Stimulated activated naive B cell treated with anti-CD40 and anti-IgM and Interleukin-4, amounts not matched to agents 10 μg/mL and 1 μg/mL and 100 μg/mL, for 72 hours (primary cell): ENCODE measurements around the gene FDXR.
A peak's percentile ranks its signal among the peaks of the same experiment; 100 is the strongest.

Source experiments
- ATAC-seq, 2 donors: fragments of 150-1000 bp; cut with Tn5 transposase; replicated peaks; 2 replicates each; pipeline ENCODE4 v1.10.0; 2021; ENCODE audit warnings: moderate library complexity in 1 of 2
- DNase-seq: peaks from one replicate; pipeline ENCODE4 v3.0.0; 2021
- H3K27ac Mint-ChIP-seq: one replicate; pipeline ENCODE4 v1.8.0; 2022; ENCODE audit warnings: mild to moderate bottlenecking, mixed read lengths
- H3K27me3 Mint-ChIP-seq, 2 donors: one replicate each; pipeline ENCODE4 v1.8.0; 2022; ENCODE audit warnings: mixed read lengths in 2 of 2
- H3K36me3 Mint-ChIP-seq, 2 donors: one replicate each; pipeline ENCODE4 v1.8.0; 2022; ENCODE audit warnings: mixed read lengths in 2 of 2, mild to moderate bottlenecking in 1 of 2
- H3K4me1 Mint-ChIP-seq, 2 donors: one replicate each; pipeline ENCODE4 v1.8.0; 2022; ENCODE audit warnings: mixed read lengths in 2 of 2, mild to moderate bottlenecking in 1 of 2
- H3K4me3 Mint-ChIP-seq, 2 donors: one replicate each; pipeline ENCODE4 v1.8.0; 2022; ENCODE audit warnings: mild to moderate bottlenecking in 2 of 2, mixed read lengths in 2 of 2, moderate library complexity in 1 of 2
- H3K9me3 Mint-ChIP-seq, 2 donors: one replicate each; pipeline ENCODE4 v1.8.0; 2022; ENCODE audit warnings: mixed read lengths in 2 of 2, mild to moderate bottlenecking in 1 of 2

The FDXR gene

DNA sequence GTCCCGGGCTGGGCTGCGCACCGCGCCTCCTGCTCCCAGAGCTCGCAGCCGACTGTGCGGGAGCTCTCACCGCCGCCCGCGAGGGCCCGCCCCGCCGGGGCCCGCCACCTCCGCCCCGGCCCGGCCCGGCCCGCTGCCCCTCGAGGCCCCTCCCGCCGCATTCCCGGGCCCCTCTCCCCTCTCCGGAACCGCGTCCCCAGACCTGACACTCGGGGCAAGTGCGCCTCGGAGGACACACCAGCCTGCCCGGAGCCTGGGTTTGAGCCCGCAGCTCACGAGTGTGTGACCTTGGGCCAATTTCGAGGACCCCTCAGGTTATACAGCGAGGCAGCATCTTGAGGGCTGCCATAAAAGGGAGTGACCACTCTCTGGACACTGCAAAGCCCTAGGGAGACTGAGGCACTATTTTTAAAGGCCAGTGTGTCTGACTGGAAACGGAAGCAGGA, 11.1 kb downstream of the FDXR start:
- H3K36me3 Mint-ChIP-seq: peaks cover 5 to 9% of the 10 kb centered on the region in 2 donors
- H3K4me3 Mint-ChIP-seq: peak overlapping the region; percentile 56 to 61
- peaks cover 23 to 34% of the 10 kb centered on the region in 2 donors for H3K4me1 Mint-ChIP-seq
- no peak overlapping the region for H3K27ac Mint-ChIP-seq
- no peaks in the 10 kb centered on the region for H3K9me3 Mint-ChIP-seq
- no peak for DNase-seq
- peaks cover 53 to 70% of the 10 kb centered on the region in 2 donors for H3K27me3 Mint-ChIP-seq
- ATAC-seq: peak in 1 of 2 donors; percentile 10

DNA sequence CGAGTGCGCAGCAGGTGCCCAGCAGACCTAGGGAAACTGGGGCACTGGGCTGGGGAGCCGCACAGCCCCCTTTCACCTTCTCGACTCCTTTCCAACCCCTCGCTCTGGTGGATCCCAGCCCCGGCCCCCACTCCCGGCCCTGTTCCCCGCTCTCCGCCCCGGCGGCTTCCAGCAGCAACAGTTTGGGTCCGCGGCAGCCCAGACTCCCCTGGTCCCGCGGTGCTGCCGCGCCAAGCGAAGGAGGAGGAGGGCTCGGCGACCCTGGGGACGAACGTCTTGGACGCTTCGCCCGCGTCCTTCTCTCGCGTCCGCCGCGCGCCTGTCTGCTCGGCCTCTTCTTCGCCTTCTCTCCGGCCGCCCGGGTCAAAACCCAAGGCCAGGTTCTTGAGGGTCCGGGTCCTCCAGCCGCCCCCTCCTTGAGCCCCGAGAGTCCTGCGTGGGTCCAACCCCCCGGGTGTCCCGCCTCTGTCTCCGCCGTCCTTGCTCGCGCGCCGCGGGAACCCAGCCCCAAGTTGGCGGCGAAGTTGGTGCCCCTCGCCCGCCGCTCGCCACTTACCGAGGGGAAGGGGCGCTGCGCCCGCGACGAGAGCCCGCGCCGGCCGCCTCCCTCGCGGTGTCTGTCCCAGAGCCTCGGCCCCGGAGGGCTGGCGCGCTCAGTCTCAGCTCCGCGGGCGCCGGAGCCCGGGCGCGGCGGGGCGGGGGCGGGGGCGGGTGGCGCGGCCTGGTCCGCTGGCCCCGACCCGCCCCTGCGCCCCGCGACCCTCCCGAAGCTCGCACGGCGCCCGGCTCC, 11.7 kb downstream of the FDXR start:
- Mint-ChIP-seq H3K9me3 (no peaks in the 10 kb centered on the region), H3K4me1 (peaks cover 23 to 34% of the 10 kb centered on the region in 2 donors), H3K27ac (no peak overlapping the region), H3K4me3 (peak overlapping the region; percentile 71 to 77), H3K36me3 (peaks cover 5 to 8% of the 10 kb centered on the region in 2 donors), H3K27me3 (peaks cover 59 to 76% of the 10 kb centered on the region in 2 donors)
- DNase-seq (no peak), ATAC-seq (no peak)

DNA sequence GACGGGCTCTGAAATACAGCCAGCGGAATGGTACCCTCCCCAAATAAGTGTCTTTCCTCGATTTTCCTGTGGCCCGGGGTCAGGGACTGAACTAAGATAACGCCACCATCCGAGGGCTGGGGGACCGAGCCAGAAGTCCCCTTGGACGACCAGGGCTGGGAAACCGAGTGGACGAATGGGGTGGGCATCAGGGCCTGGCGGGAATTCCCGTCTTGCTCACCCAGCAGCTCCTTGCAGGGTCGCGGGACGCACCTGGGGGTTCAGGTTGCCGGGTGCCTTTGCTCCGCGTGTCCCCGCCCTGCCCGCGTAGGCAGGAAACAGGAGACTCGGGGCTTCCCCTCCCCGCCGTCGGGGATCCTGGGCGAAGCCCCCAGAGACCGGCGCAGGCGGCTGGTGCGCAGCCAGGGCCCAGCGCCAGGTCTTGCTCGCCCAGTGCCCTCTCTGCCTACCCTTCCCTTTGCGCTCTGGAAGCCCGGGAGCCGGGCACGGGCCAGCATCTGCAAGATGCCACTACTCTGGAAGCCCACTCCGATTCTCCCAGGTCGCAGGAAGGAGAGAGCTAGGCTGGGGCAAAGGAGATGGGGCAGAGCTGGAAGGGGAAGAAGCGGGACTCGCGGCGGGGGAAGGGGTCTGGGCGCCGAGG, 12.4 kb downstream of the FDXR start:
- H3K4me1 Mint-ChIP-seq: peaks cover 19 to 34% of the 10 kb centered on the region in 2 donors
- H3K27ac Mint-ChIP-seq: peak overlapping the region; percentile 81
- peak overlapping the region; percentile 75 to 77 for H3K4me3 Mint-ChIP-seq
- peaks cover 66 to 83% of the 10 kb centered on the region in 2 donors for H3K27me3 Mint-ChIP-seq
- peaks cover 5 to 8% of the 10 kb centered on the region in 2 donors for H3K36me3 Mint-ChIP-seq
- peak; percentile 45 to 53 for ATAC-seq
- DNase-seq: peak; percentile 42
- no peaks in the 10 kb centered on the region for H3K9me3 Mint-ChIP-seq

DNA sequence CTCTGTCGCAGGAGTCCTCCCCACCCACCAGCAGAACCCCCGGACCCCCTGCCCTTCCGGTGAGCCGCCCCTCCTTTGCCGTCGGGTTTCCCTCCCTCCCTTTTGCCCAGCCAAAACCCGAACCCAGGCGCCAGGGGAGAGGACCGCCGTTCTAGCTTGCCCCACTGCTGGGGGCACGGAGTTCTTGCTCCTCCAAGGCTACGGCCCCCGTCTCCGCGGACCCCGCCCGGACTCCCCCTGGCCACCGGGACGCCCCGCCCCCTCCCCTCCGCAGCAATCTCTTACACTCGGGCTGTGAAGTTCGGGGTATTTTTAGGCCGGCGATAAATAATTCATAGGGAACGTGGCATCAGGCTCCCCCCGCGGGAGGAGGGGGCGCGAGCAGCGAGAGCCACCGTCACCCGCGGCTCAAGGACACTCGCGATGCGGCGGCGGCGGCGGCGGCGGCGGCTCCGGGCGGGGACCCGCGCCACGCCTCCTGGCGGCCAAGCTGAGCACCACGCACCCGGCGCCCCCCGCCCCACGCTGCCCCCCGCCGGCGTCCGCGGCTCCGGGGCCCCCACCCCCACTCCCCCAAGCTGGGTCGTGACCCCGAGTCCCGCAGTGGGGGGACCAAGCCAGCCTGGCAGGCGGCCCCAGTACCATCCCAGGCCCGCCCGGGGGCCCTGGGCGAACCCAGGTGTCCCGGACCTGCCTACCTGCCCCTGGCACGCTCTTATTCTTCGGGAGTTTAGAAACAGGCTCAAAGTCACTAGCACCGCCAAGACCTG, 13.2 kb downstream of the FDXR start, which contains the start of gene GRIN2C:
Gene GRIN2C (minus strand): TSS at position 427 of the 770 bp plus-strand sequence. CDS start 4,793 bp downstream, outside the sequence.
- Mint-ChIP-seq H3K9me3 (no peaks in the 10 kb centered on the region), H3K27ac (peak within 1 kb of the TSS; percentile 81), H3K4me1 (peaks cover 13 to 28% of the 10 kb centered on the region in 2 donors), H3K4me3 (peak within 1 kb of the TSS; percentile 75 to 77), H3K36me3 (peaks cover 0 to 2% of the 10 kb centered on the region in 2 donors), H3K27me3 (peaks cover 73 to 87% of the 10 kb centered on the region in 2 donors)
- ATAC-seq (no peak), DNase-seq (no peak)

DNA sequence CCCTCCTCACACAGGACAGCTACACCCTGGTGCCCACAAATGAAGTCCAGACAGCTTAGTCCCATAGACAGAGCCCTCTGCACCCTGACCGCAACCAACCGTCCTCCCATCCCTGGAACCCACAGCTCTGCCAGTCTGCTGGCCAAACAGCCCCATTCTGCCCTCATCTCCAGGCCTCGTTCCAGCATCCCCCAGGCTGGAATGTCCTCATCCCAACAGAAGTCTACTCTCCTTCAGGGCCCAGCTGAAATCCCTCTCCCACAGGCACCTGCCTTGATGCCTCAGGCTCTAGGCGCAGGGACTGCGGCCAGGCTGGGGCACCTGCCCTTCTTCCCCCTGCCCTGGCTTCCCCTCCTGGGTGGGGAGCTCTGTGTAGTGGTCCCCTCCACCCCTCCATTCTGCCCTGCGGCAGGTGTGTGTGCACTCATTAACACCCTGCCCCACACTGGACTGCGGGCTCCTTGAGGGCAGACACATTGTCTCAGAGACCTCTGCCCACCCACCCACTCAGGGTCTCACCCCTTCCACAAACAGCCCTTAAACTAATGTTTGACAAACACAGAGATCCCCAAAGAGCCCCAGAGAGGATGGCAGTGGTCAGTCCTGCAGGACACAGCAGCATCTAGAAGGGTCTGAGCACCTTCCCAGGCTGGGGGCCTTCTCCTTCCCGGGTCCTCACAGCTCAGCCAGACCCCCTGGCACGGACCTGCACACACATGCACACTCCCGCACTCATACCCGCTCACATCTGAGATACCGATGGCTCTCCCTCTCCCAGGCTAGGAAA, 13.9 kb downstream of the FDXR start:
- H3K36me3 Mint-ChIP-seq: peaks cover 0 to 2% of the 10 kb centered on the region in 2 donors
- no peak for DNase-seq
- no peak overlapping the region for H3K27ac Mint-ChIP-seq

DNA sequence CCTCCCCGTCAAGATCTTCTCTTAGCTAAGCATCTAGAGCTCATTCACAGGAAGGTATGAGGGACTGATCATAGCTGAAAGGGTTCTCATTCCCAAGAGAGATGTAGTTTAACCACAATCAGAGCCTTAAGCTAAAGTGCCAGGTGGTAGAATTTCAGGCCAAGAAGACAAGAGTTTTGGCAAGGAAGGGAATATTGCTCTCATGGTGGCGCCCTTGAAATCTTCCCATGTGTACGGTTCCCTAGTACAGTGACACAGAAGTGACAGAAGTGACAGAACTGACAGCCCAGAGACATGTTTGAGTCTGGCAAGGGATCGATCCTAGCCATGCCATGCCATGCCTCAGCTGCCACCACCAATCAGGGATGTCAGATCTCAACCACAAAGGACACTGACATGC, 15.6 kb downstream of the FDXR start:
- ATAC-seq: no peak
- H3K27ac Mint-ChIP-seq: no peak overlapping the region
- peaks cover 85 to 89% of the 10 kb centered on the region in 2 donors for H3K27me3 Mint-ChIP-seq
- peaks cover 0 to 2% of the 10 kb centered on the region in 2 donors for H3K36me3 Mint-ChIP-seq
- no peak overlapping the region for H3K4me3 Mint-ChIP-seq
- H3K9me3 Mint-ChIP-seq: no peaks in the 10 kb centered on the region
- H3K4me1 Mint-ChIP-seq: peaks cover 13 to 33% of the 10 kb centered on the region in 2 donors
- no peak for DNase-seq

More for the DNA sequence above, 13.9 kb downstream of the FDXR start:
- H3K9me3 Mint-ChIP-seq: no peaks in the 10 kb centered on the region
- H3K4me3 Mint-ChIP-seq: peak overlapping the region; percentile 41 to 47
- H3K27me3 Mint-ChIP-seq: peaks cover 81 to 93% of the 10 kb centered on the region in 2 donors
- ATAC-seq: no peak
- H3K4me1 Mint-ChIP-seq: peaks cover 13 to 26% of the 10 kb centered on the region in 2 donors

DNA sequence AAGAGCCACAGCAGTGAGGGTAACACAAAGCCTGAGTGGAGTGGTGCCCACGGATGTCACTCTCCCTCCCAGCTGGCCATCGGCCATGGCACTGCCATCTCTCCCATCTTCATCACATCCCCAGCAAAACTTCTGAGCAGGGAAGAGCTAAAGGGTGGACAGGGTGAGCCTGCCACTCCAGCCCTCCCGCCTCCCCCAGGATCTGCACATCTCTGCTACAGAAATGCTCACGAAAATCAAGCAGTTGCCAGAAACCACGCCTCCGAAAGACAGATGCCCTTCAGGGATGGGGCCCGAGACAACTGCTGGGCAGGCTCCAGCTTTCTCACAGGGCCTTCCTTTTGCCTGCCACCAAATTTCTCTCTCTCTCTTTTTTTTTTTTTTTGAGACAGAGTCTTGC, 16.7 kb downstream of the FDXR start:
- H3K27me3 Mint-ChIP-seq: peaks cover 83 to 88% of the 10 kb centered on the region in 2 donors
- H3K27ac Mint-ChIP-seq: no peak overlapping the region
- no peaks in the 10 kb centered on the region for H3K9me3 Mint-ChIP-seq
- H3K4me3 Mint-ChIP-seq: no peak overlapping the region
- peaks cover 0 to 2% of the 10 kb centered on the region in 2 donors for H3K36me3 Mint-ChIP-seq
- ATAC-seq (no peak), DNase-seq (no peak)
- peaks cover 9 to 25% of the 10 kb centered on the region in 2 donors for H3K4me1 Mint-ChIP-seq

DNA sequence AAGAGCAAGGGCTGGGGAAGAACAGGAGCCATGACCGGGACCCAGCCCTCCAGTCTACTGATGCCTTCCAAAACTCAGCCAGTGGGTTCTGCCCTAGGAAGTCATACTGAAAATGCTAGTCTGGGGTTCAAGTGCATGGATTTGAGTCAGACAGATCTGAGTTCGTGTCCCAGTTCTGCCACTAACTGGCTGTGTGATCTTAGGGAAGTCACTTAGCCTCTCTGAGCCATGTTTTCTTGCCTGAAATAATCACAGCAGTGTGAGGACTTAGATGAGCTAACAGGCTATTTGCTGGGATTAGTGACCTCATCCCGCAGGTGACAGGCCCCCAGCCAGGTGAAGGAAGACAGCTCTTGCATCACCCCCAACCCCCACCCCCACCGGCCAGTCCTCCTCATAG, 17.5 kb downstream of the FDXR start:
- no peak for DNase-seq
- H3K4me1 Mint-ChIP-seq: peaks cover 4 to 17% of the 10 kb centered on the region in 2 donors
- H3K36me3 Mint-ChIP-seq: peaks cover 0 to 2% of the 10 kb centered on the region in 2 donors
- no peak overlapping the region for H3K4me3 Mint-ChIP-seq
- H3K27ac Mint-ChIP-seq: no peak overlapping the region
- ATAC-seq: no peak
- H3K27me3 Mint-ChIP-seq: peaks cover 83 to 88% of the 10 kb centered on the region in 2 donors
- H3K9me3 Mint-ChIP-seq: no peaks in the 10 kb centered on the region

DNA sequence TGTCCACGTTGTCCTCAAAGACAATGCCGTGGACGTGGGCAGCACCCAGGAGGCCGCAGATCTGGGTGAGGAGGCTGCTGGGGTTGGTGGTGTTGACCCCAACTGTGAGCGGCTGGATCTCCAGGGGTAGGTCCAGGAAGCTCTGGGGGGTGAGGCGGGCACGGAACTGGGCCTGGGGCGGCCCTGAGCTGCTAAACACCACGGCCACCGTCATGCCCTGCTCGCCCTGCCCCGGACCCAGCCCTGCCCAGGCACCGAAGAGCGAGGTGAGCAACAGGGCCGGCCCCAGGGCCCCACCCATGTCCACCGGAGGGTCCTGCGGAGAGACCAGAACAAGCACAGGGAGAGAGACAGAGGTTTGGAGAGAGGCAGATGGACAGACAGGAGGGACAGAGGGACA, 18.0 kb downstream of the FDXR start:
- H3K4me1 Mint-ChIP-seq: peaks cover 4 to 13% of the 10 kb centered on the region in 2 donors
- no peak overlapping the region for H3K27ac Mint-ChIP-seq
- H3K9me3 Mint-ChIP-seq: no peaks in the 10 kb centered on the region
- no peak for DNase-seq
- H3K36me3 Mint-ChIP-seq: peaks cover 0 to 2% of the 10 kb centered on the region in 2 donors
- no peak overlapping the region for H3K4me3 Mint-ChIP-seq
- peaks cover 83 to 88% of the 10 kb centered on the region in 2 donors for H3K27me3 Mint-ChIP-seq
- no peak for ATAC-seq

DNA sequence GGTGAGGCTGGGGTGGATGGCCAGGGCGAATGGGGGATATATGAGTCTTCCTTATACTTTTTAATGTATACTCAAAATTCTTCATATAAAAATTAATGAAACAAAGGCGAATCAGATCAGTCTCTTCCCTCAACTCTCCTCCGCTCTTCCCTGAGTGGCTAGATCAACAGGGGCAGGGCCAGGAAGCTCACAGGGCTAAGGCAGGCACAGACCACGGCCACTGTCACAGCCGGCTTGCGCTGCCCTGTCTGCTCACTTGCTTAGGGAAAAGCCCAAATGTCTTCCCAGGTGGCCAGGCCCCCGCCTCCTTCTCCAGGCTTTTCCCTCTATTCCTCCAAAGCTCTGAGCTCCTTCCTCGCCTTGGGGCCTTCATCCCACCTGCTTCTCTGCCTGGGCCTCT, 19.1 kb downstream of the FDXR start:
- no peak overlapping the region for H3K4me3 Mint-ChIP-seq

DNA sequence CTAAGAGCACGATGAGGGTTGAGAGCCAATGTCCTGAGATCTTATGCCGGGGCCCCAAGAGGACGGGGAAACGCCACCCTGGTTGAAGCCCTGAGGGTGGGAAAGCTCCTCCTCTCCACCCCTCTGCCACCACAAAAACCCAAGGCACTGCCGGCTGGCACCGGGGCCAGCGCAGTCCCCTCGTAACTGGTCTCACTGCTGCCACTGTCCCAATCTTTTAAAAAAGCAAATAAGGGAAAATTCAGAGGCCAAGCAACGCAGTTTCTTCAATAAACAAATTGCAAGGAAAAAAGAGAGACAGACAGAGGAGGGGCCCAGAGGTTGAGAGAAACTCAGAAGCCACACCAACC, 19.8 kb downstream of the FDXR start:
- H3K27me3 Mint-ChIP-seq: peaks cover 85 to 90% of the 10 kb centered on the region in 2 donors
- H3K4me3 Mint-ChIP-seq: peak overlapping the region in 1 of 2 donors; percentile 71
- no peak for ATAC-seq

More for the DNA sequence above, 19.1 kb downstream of the FDXR start:
- DNase-seq: no peak
- H3K27me3 Mint-ChIP-seq: peaks cover 85 to 90% of the 10 kb centered on the region in 2 donors
- peaks cover 4 to 13% of the 10 kb centered on the region in 2 donors for H3K4me1 Mint-ChIP-seq
- no peak overlapping the region for H3K27ac Mint-ChIP-seq
- peaks cover 0 to under 1% of the 10 kb centered on the region in 2 donors for H3K36me3 Mint-ChIP-seq
- no peaks in the 10 kb centered on the region for H3K9me3 Mint-ChIP-seq
- ATAC-seq: no peak

DNA sequence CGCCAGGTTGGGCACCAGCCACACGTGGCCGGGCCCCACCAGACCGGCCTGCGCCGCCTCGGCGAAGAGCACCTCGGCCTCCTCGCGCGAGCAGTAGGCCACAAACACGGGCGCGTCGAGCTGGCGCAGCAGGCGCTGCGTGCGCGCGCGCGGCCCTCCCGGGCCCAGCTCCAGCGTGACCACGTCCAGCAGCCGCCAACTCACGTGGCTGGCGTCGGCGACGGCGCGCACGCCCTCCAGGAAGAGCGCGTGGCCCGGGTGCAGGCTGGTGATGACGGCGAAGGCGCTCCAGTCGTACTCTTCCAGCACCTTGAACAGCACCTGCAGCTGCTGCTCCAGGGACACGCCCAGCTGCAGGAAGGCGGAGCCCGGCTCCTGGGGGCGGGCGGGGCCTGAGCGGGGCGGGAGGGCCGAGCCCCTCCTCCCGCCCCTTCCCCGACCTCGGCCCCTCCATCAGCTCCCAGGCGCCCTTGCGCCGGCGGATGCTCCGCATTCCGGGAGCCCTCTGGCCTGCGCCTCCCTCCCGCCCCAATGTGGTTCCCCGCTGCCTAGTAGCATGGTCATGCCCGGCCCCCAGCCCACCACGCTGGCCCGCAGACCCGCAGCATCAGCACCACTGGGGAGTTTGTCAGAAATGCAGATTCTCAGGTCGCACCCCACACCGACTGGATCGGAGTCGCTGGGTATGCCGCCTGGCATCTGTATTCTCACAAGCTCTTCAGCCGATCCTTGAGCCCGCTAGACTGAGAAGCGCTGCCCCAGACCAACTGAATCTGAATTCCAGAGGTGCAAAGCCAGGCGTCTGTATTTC, 20.4 kb downstream of the FDXR start:
- H3K36me3 Mint-ChIP-seq: peaks cover 0 to 4% of the 10 kb centered on the region in 2 donors
- H3K4me1 Mint-ChIP-seq: peaks cover 4 to 13% of the 10 kb centered on the region in 2 donors
- H3K27ac Mint-ChIP-seq: no peak overlapping the region
- peaks cover 79 to 86% of the 10 kb centered on the region in 2 donors for H3K27me3 Mint-ChIP-seq
- no peaks in the 10 kb centered on the region for H3K9me3 Mint-ChIP-seq
- DNase-seq (no peak), ATAC-seq (peak; percentile 60 to 75)
- peak overlapping the region; percentile 64 to 71 for H3K4me3 Mint-ChIP-seq

More for the DNA sequence above, 19.8 kb downstream of the FDXR start:
- Mint-ChIP-seq H3K27ac (no peak overlapping the region), H3K4me1 (peaks cover 4 to 13% of the 10 kb centered on the region in 2 donors), H3K9me3 (no peaks in the 10 kb centered on the region), H3K36me3 (peaks cover 0 to 4% of the 10 kb centered on the region in 2 donors)
- no peak for DNase-seq
